ENCODE measurements around the gene STRN4. TPM values are rescaled to one million over a fixed set of nuclear protein-coding genes. Genes with fewer than 3 reads are reported as not detected.
"Not testable (repeated sequence)": the region's sequence is repeated elsewhere in the genome, so short reads cannot be mapped to it uniquely, and the experiment has no call there.

STRN4 gene
- total and polyA plus RNA-seq, 4 donors, result 9.5 to 29.9 (median 24.8) TPM

GRCh38 chr19:46713781-46714443 is 32.3 kb downstream of the STRN4 start (continued):
- no peak for TF ChIP-seq CTCF (IDR thresholded peaks at IDR 0.05; ENCODE audit: low read depth, low read length, missing input control)

GRCh38 chr19:46712768-46713338 is 33.4 kb downstream of the STRN4 start:
- not testable (repeated sequence) for H3K9me3 ChIP-seq (ENCODE audit: control insufficient read depth in 4 of 4, low read length in 3 of 4); H3K36me3 ChIP-seq (ENCODE audit: control insufficient read depth in 4 of 4, insufficient read depth in 3 of 4, low read depth in 1 of 4, low read length in 3 of 4); H3K9ac ChIP-seq (ENCODE audit: low read depth in 1 of 2, low read length in 2 of 2); H3K27me3 ChIP-seq (ENCODE audit: control insufficient read depth in 4 of 4, insufficient read depth in 4 of 4, low read length in 3 of 4); H3K4me3 ChIP-seq (ENCODE audit: low read depth in 1 of 3, low read length in 3 of 3); DNase-seq (ENCODE audit: low spot score)
- WGBS, result 86% methylated on average over 6 of the region's 6 CpGs
- Histone ChIP-seq H3K4me1 (ENCODE audit: control insufficient read depth in 4 of 4, insufficient read depth in 4 of 4, low read length in 3 of 4) (peaks cover 0 to 20% (median 16%) of the 10 kb centered on the region in 4 donors), H3K27ac (ENCODE audit: low read depth in 1 of 2, low read length in 2 of 2) (peak overlapping the region in 1 of 2 donors; percentile 96)

- DNase-seq (ENCODE audit: low spot score), result no peak
- H3K27me3 ChIP-seq (ENCODE audit: control insufficient read depth in 4 of 4, insufficient read depth in 4 of 4, low read length in 3 of 4), result no peaks in the 10 kb centered on the region
- WGBS, result 88% methylated on average over 25 of the region's 25 CpGs
- H3K4me1 ChIP-seq (ENCODE audit: control insufficient read depth in 4 of 4, insufficient read depth in 4 of 4, low read length in 3 of 4), result peaks cover 0 to 11% (median 9%) of the 10 kb centered on the region in 4 donors
- H3K4me3 ChIP-seq (ENCODE audit: low read depth in 1 of 3, low read length in 3 of 3), result no peak overlapping the region
- H3K9ac ChIP-seq (ENCODE audit: low read depth in 1 of 2, low read length in 2 of 2), result no peak overlapping the region
- H3K36me3 ChIP-seq (ENCODE audit: control insufficient read depth in 4 of 4, insufficient read depth in 3 of 4, low read depth in 1 of 4, low read length in 3 of 4), result peaks cover 8 to 14% (median 11%) of the 10 kb centered on the region in 4 donors
- TF ChIP-seq ZBTB33 (IDR thresholded peaks at IDR 0.05), result no peak
- TF ChIP-seq SP1 (IDR thresholded peaks at IDR 0.05), result no peak
- TF ChIP-seq FOXA1 (IDR thresholded peaks at IDR 0.05), result no peak
- no peak for TF ChIP-seq NR2F2 (IDR thresholded peaks at IDR 0.05)
- no peak for TF ChIP-seq ATF3 (IDR thresholded peaks at IDR 0.05)
- no peak for TF ChIP-seq EGR1 (IDR thresholded peaks at IDR 0.05; ENCODE audit: low read depth in 2 of 2)
- no peak for TF ChIP-seq MAX (IDR thresholded peaks at IDR 0.05)
- no peak for TF ChIP-seq HNF4A (conservative IDR thresholded peaks at IDR 0.05)
- no peak for TF ChIP-seq HNF4G (IDR thresholded peaks at IDR 0.05)
- TF ChIP-seq JUND (IDR thresholded peaks at IDR 0.05), result no peak
- no peak for TF ChIP-seq RXRA (IDR thresholded peaks at IDR 0.05)
- TF ChIP-seq GABPA (IDR thresholded peaks at IDR 0.05 in 1 of 2, conservative IDR thresholded peaks at IDR 0.05 in 1 of 2), result no peak
- TF ChIP-seq REST (IDR thresholded peaks at IDR 0.05), result no peak
- no peak for TF ChIP-seq YY1 (IDR thresholded peaks at IDR 0.05)
- no peak for TF ChIP-seq TAF1 (conservative IDR thresholded peaks at IDR 0.05)
- no peak for TF ChIP-seq FOXA2 (IDR thresholded peaks at IDR 0.05)
- TF ChIP-seq CTCF (IDR thresholded peaks at IDR 0.05; ENCODE audit: low read depth, low read length, missing input control), result no peak
- TF ChIP-seq RAD21 (IDR thresholded peaks at IDR 0.05), result no peak
- H3K9me3 ChIP-seq (ENCODE audit: control insufficient read depth in 4 of 4, low read length in 3 of 4), result no peaks in the 10 kb centered on the region
- H3K27ac ChIP-seq (ENCODE audit: low read depth in 1 of 2, low read length in 2 of 2), result no peak overlapping the region
Measured at GRCh38 chr19:46710687-46711086, 35.6 kb downstream of the STRN4 start.

Measured in liver (tissue), 9 donors.